HG03442 (cell line): ENCODE results near the gene CPNE4.
A peak's percentile ranks its signal among the peaks of the same experiment; 100 is the strongest.

Experiments used
- ATAC-seq: cut with Tn5 transposase; IDR thresholded peaks from one replicate; pipeline ENCODE4 v1.9.1; 2021; ENCODE audit warnings: mild to moderate bottlenecking, moderate library complexity; ENCODE audit not compliant: unreplicated experiment

CPNE4 gene

DNA sequence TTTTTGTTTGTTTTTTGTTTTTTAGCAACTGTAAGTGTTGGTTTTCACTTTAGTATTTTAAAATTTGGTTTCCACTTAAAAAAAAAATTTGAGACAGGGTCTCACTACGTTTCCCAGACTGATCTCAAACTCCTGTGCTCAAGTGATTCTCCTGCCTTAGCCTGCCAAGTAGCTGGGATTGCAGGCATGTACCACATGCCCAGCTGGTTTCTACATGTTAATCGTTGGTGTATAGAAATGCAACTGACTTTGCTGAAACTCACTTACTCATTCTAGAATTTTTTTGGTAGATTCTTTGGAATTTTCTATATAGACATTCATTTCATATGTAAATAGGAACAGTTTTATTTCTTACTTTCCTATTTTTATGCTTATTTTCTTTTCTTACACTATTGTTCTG is 287.3 kb downstream of the CPNE4 start:
- no peak for ATAC-seq

DNA sequence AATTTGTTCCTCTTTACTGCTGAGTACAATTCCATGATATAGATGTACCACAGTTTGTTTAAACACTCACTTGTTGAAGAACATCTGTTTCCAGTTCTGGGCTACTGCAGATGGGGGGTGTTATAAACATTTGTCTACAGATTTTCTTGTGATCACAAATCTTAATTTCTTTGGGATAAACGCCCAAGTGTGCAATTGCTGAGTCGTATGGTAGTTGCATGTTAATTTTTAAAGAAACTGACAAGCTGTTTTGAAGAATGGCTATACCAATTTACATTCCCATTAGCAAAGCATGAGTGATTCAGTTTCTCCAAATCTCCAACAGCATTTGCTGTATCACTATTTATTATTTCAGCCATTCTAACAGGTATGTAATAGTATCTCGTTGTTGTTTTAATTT is 290.0 kb downstream of the CPNE4 start:
- no peak for ATAC-seq

DNA sequence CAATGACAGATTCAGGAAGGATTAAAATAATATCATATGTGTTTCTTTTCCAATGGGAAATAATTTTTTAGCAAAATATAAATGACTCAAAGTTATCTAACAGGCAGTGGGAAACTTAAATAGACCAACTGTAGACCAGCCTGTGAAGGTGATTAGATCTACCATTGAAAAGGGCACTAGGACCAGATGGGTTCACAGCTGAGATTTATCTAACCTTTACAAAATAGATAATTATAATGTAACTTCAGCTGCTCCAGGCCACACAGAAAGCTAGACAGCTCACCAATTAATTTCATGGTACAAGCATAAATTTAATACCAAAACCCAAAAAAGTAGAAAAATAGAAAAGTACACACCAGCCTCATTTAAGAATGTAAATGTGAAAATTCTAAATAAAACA is 291.7 kb downstream of the CPNE4 start:
- ATAC-seq: no peak

DNA sequence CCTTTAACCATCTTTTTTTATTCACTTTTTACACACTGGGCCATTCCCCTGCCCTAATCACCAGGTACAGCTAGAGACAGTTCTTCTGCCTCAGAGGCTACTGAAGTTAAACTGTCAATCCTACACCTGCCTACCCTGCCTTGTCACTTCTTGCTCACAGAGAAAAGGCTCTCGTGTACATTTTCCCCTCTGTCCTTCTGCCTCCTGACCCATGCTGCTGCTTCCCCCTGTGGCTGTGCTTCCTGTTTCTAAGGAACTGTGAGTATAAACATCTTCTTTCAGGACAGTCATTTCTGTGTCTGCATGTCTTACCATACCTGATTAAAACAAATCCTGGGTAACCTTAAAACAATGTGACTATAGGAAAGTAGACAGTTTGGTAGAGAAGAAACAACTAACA is 295.6 kb downstream of the CPNE4 start:
- no peak for ATAC-seq

DNA sequence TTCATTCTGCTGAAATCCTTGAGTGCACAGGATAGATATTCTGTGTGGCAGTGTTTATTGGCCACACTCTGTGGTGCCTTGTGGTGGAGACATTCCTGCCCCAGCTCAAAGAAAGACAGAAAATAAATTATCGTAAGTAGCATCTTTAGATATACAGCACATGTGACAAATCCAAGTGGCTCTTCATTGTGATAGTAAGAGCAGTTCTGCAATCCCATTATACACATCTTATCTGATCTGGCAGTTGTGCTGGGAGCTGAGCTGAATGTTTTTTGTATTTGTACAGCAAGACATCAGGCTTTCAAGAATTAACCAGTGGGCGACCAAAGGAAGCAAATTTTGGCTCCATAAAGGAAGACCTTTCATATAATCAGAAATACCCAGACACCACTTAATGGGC is 296.7 kb downstream of the CPNE4 start:
- no peak for ATAC-seq

DNA sequence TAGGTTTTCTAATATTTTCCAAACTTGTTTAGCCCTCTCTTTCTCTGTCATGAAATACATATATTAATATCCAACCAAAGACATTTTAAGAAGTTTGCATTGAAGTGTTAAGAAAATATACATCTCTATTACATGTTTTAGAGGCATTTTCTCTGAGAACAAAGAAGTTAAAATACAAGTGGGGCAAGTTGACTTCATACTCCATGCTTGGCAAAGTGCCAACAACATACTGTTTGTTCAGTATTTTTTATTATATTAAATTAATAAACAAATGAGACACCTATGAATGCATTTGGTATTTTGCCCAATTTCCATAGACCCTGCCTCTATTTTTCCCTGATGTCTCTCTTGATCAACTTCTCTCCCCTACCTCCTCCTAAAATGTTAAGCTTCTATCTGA is 299.3 kb downstream of the CPNE4 start:
- no peak for ATAC-seq

DNA sequence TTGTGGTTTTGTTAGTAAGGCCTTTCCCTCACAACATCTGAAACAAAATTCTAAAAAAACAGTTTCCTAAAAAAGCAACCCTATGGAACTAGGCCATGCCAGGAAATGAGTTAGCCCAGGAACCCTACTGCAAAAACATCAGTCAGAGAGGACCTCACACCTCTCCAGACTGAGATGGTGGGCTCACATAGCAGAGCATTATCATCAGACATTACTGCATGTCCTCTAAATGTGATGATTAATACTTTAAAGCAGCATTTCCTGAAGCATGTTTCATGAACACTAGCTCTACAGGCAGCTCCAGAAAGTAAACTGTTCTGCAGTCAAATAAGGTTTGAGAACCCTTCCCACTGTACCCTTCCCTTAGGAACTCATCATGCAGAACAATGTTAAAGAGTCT is 299.7 kb downstream of the CPNE4 start:
- ATAC-seq: no peak

DNA sequence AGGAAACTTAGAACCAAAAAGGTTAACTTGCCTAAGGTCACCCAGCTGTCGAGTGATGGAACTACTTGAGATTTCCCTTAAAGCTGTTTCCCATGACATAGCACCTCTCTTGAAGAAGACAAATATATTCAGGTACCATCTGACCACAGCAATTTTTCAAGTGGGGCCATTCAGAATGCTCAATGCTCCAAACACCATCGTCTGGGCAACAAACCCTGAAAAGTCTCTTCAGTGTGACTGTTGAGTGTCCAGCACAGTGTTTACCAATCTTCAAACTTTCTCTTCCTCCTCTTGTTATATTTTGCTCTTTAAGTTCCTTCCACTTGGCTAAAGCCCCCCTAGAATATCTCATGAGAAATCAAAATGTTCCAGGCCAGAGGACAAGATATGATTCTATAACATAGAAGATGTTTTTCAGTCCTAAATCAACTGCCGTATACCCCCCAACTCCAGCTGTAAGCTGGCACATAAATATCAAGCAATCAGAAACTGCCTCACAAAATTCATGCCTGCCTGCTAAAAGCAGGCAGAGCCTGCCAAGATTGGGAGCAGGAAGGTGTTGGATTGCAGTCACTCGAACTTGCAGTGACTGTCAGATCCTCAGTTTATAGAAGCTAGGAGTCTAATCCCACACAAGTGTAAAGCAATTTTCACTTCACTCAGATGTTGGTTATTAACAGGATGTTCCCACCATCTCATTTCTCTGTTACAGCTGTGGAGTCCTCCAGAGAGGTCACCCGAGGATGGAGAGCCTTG is 301.6 kb downstream of the CPNE4 start:
- ATAC-seq: no peak

DNA sequence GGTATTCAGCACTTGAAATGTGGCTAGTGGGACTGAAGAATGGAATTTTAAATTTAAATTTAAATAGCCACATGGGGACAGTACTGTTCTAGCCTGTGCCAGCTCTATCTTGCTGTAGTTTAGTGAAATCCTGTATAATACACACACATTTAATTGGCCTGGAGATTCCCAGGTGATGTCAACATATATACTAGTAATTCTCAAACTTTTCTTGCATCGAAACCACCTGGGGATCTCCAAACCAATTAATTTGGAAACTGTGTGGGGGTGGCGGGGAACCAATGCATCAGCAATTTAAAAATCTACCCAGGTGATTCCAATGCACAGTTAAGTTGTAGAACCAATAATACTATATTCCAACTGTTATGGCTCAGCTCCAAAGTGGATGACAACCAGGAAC is 303.1 kb downstream of the CPNE4 start:
- no peak for ATAC-seq

DNA sequence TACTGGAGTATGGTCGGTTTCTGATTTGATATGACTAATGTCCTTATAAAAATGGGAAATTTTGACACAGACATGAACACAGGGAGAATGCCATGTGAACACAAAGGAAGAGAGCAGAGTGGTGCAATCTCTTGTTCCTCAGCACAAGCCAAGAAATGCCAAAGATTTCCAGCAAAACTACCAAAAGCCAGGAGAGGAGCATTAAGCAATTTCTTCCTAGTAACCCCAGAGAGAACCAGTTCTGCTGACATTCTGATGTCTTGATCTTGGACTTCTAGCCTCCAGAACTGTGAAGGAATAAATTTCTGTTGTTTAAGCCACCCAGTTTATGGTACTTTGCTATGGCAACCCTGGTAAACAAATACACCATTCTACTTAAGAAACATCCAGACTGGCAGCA is 304.2 kb downstream of the CPNE4 start:
- ATAC-seq: no peak

DNA sequence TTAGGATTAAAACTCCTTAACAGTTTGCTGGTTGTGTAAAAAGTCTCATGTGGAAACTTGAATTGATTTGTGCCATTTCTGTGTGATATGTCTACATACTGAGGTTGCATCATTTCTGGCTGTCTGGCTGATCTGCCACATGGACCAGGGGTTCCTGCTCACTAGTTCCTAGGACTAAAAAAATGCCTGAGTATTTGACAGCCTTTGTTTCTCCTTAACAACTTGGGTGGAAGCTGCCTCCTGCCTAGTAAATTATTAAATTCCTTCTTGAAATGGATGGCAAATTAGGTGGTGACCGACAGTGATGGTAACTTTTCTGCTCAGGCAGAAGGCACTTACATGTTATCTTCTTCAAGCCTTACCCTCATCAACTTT is 305.2 kb downstream of the CPNE4 start:
- ATAC-seq: no peak

DNA sequence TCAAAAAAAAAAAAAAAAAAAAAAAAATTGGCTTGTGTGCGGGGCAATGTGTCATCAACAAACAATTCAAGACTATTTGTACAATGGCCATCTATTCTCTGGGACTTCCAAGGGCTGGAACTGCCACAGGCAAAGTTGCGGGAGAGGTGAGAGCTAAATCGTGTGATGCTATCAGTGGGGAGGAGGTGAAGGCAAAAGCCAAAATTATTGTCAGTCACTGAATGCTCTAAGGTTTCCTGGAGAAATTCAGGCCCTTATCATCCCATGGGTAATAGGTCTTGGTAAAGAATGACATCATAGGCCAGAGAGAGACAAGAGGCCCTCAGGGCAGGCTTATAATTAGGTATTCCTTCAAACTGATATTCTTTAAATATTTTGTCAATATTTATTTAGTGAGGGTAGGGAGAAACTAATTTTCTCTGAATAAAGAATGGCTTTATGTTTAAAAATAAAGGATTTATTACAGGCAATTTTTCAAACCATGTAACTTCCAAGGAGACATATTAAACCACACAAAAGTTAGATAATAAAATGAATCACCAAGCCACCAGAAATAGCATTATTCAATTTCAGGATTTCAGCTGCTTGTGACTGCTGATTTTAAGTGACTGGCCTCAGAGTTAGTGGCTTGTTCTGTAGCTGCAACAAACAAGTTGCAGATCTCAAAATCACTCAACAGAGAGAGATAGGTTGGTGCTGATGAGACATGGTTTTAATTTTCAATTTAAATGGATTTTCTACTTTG is 305.7 kb downstream of the CPNE4 start:
- ATAC-seq: no peak

DNA sequence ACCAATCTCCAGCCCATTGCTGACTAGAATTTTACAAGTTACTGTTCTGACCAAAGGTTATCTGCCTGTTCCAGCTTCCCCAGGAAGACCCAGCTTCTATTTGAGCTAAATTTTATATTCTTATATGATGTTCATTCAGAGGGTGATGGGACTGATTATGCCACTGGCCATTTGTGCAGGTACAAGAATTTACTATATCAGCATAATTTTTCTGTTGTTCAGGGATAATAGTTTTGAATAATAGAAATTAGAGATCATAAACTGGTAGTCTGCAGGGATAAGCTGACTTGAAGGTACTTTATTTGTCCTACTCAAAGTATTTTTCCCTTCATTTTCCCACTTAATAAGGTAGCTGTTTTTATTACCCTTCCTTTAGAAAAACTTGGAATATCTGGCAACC is 309.4 kb downstream of the CPNE4 start:
- ATAC-seq: no peak

DNA sequence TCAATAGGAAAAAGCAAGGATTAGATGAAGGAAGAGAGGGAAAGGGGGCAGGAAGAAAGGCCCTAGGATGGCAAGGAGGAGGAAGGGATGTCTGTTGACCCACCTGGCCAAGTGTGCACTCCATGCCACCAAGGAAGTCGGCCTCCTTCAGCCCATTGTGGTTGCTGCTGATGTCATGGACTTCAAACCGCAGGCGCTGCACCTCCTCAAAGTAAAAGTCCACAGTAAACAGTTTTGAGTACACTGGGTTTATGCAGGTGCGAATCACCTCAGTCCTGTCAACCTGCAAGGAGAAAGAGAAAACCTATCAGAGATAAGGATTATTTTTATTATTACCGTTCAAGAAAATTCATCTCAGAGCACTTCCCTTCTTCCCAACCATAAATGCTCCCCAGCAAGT is 311.5 kb downstream of the CPNE4 start:
- ATAC-seq: no peak

DNA sequence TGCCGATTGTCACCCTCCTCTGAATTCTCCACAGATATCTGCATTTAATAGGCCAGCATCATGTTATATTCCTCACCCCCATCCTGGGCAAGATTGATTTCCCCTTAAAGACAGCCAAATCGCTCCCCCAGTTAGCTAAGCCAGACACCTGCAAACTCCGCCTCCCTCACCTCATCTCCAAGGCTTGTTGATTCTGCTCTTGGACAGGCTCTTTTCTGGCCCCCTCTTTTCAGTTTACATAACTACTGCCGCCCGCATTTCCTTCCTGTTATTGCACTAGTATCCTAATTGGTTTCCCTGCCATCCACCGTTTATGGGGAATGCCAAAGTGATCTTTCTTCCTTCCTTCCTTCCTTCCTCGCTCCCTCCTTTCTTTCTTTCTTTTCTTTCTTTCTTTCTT is 317.3 kb downstream of the CPNE4 start:
- no peak for ATAC-seq

DNA sequence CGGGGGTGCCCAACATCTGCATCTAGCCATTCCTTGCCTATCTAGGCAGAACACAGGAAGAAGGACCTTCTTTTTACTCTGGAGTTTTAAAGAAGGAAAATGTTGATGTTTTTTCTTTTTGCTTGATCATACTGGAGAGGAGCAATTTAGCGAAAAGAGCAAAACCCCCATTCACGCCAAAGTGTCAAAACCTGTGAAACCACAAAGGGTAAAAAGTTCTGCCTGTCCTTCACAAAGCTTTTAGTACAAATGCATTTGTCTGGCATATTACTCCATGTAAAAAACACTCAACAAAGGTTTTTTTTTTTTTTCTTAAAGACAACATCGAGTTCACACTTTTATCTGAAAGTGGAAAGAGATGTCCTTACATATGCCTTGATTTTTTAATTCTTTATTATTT is 317.9 kb downstream of the CPNE4 start:
- no peak for ATAC-seq

DNA sequence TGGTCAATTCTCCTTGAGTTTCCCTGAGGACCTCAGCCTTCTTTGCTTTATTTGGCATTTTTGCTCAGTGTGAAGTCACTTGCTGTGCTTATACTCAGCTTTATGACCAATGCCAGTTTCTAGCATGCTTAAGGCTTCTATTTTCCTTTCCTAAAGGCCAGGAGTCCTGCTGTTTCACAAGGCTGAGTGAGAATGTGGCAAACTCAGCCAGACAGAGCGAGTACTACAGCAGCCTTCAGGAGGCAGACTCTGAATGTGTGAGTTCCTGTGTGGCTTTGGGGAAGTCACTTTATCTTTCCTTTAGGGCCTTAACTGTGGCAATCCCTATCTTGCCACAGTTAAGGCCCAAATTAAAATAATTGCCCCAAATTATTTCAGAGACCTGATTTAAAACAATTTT is 318.8 kb downstream of the CPNE4 start:
- ATAC-seq: no peak

DNA sequence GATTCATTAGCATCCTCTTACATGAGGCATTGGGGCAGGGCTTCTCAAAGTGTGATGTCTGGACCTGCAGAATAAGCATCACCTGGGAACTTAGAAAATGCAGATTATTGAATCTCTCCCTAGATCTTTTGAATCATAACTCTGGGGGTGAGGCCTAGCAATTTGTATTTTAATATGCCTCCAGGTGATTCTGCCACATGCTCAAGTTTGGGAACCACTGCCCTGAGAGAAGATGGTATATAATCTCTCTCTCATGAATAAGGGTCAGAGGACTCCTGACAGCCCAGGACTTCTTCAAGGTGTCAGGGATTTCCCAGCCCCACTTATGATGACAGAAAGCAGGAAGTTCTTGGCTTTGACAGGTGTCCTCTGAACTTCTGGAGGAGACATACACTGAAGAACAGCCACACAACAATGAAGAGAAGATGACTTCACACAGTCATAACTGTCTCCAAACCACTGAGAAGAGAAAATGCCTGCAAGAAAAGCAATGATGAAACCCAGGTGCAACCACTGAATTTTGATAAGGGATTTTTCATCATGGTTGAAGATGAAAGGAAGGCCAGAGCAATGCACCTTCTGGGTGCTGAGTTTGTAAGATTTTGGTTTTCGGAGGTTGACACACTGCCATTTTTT is 320.1 kb downstream of the CPNE4 start:
- ATAC-seq: peak; percentile 91

DNA sequence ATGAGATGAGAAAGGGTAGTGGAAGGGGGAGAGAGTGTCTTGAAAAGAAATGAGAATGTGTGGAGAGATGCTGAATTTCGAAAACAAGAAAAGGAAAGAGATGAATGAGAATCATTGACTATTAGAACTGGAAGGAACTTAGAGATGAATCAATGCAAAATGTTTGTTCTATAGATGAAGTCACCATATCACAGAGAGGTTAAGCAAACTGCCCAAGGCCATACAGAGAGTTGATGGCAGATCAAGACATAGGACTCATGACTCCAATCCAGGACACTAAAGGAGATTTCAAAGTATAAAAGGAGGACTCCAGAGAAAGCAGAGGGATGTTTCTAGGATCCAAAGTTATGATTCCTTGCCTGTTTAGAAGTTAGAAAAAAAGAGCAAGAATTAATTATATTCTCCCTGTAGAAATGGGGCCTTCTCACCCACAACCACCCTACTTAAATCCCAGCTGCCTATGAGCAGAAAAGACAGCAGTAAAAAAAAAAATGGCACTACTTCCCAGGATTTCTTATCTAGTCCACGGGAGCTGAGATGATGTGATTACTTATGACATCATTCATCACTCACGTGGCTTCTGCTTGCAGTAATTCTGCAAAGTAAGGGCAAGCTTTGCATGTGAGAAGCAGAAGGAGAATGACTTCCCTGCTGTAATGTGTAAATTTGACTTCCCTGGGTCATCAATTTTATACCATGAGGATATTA is 321.2 kb downstream of the CPNE4 start:
- no peak for ATAC-seq

DNA sequence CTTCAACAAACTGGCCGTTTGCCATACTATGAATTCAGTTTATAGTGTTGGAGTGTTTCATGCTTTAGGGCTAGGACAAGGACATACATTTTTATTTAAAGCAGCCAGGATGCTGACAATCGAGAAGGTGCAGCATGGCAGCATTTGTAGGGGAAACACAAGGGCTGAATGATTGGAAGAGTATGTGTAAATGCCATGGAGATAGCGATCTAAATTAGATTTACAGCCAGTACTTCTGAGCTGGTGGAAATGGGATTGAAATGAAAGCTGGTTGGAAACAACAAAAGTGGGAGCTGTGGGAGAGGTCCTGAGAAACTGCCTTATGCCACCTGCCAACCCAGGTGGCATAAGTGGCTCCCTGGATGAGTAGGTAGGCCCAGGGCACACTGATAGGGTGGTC is 322.2 kb downstream of the CPNE4 start:
- no peak for ATAC-seq

DNA sequence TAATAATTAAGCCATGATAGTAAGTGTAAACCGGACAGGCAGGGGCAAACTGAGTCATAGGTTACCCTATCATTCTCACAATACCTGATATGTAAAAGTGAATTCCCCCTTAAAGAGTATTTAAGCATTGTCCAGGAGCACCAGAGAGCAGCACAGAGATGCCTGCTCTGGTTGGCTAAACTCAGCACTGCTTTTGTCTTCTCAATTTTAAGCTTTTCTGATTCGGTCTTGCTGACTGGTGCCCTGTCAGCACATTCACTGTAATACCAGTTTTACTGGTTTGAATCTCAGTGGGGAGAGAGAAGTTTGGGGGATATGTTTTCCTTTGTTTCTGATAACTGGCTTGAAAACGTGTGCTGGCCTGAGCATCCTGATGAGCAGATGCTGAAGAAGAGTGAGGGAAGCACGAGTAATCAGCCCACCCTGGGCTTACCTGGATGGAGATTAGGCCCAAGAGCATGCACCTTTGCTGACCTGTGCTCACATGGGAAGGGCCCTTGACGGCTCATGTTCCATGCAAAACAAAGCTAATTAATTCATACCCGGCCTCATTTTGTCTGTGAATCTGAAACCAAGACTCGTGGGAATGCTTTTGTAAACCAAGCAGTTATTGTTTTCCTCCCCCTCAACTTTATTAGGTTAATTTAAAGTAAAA is 323.6 kb downstream of the CPNE4 start:
- ATAC-seq: no peak
